Measurements from ENCODE around the gene CIAO1.

GRCh38 chr2:96238266-96238665 lies 27.8 kb upstream of the CIAO1 start:
- TF ChIP-seq CAMTA2 (CRISPR knock-in tag; IDR thresholded peaks at IDR 0.05; ENCODE audit: borderline replicate concordance) (no peak), BCLAF1 (IDR thresholded peaks at IDR 0.05) (no peak), REST (IDR thresholded peaks at IDR 0.05; ENCODE audit: borderline replicate concordance in 1 of 2, low read depth in 1 of 2, low read length in 2 of 2) (no peak), POLR2A (IDR thresholded peaks at IDR 0.05; ENCODE audit: insufficient read depth in 1 of 2, low read depth in 2 of 2, low read length in 2 of 2) (no peak), PHF21A (CRISPR knock-in tag; IDR thresholded peaks at IDR 0.05) (no peak), SP1 (IDR thresholded peaks at IDR 0.05) (no peak), SP1 (CRISPR knock-in tag; IDR thresholded peaks at IDR 0.05) (no peak), CTCF (CRISPR knock-in tag; IDR thresholded peaks at IDR 0.05) (no peak), NR0B2 (CRISPR knock-in tag; IDR thresholded peaks at IDR 0.05) (no peak), CREB3 (CRISPR knock-in tag; IDR thresholded peaks at IDR 0.05) (no peak), ASH2L (IDR thresholded peaks at IDR 0.05; ENCODE audit: insufficient read length, low read depth, low read length) (no peak)

All from HepG2 (cell line).